NCI-H69 (cell line): ENCODE data around the gene MCM3AP.
"Not testable (repeated sequence)": the region's sequence is repeated elsewhere in the genome, so short reads cannot be mapped to it uniquely, and the experiment has no call there.

ENCODE experiments used
- DNase-seq: peaks from one replicate; lab custom pipeline; 2025; lab: John Stamatoyannopoulos, UW

Gene MCM3AP

DNA sequence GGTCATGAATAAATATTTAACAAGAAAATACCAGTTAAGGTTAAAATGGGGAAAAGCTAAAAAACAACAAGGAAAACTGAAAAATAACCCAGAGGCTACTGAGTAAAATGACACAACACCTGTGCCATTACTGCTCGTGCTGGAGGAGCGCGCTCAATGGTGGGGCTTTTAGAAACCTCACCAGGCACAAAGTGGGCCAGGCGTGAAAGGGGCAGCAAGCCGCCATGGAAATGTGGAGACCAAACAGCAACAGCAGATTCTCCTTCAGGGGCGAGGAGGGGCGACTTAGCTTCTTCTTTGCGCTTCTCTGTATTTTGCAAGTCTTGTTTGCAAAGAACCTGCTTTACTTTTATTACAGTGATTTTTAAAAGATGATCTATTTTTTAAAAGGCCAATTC is 82.2 kb downstream of the MCM3AP start:
- no peak for DNase-seq

DNA sequence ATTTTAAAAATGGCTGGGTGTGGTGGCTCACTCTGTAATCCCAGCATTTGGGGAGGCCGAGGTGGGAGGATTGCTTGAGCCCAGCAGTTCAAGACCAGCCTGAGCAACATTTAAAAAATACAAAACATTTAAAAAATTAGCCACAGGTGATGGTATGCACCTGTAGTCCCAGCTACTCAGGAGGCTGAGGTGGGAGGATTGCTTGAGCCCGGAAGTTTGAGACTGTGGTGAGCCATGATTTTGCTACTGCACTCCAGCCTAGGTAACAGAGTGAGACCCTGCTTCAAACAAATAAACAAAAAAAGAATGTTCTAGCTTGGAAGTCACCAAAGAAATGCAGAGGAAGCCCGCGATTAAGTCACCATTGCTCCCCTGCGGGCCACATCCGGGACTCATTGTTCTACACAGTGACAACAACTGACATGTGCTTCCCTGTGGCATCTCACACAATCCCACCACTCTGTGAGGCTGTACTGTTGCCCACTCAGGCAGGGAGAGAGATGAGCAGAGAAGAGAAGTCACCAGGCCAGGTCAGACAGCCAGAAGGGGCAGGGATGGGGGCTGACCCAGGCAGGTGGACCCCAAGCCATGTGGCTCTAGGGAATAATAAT is 82.7 kb downstream of the MCM3AP start:
- DNase-seq = no peak

DNA sequence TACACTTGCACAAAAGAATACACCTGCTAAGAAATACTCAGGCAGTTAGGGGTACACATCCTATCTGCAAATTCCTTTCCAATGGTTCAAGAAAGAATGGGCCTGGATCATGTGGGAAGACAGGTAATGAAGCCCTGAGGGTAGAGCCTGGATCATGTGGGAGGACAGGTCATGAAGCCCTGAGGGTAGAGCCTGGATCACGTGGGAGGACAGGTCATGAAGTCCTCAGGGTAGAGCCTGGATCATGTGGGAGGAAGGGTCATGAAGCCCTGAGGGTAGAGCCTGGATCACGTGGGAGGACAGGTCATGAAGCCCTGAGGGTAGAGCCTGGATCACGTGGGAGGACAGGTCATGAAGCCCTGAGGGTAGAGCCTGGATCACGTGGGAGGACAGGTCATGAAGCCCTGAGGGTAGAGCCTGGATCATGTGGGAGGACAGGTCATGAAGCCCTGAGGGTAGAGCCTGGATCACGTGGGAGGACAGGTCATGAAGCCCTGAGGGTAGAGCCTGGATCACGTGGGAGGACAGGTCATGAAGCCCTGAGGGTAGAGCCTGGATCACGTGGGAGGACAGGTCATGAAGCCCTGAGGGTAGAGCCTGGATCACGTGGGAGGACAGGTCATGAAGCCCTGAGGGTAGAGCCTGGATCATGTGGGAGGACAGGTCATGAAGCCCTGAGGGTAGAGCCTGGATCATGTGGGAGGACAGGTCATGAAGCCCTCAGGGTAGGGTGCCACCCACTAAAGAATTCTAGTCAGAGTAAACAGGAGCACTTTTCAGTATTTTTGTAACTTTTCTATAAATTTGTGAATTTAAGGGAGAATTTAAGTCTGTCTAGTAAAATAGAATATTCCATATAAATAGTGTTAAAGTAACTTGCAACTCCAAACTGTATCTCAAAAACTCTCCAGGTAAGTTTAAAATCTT is 84.3 kb downstream of the MCM3AP start:
- not testable (repeated sequence) for DNase-seq

DNA sequence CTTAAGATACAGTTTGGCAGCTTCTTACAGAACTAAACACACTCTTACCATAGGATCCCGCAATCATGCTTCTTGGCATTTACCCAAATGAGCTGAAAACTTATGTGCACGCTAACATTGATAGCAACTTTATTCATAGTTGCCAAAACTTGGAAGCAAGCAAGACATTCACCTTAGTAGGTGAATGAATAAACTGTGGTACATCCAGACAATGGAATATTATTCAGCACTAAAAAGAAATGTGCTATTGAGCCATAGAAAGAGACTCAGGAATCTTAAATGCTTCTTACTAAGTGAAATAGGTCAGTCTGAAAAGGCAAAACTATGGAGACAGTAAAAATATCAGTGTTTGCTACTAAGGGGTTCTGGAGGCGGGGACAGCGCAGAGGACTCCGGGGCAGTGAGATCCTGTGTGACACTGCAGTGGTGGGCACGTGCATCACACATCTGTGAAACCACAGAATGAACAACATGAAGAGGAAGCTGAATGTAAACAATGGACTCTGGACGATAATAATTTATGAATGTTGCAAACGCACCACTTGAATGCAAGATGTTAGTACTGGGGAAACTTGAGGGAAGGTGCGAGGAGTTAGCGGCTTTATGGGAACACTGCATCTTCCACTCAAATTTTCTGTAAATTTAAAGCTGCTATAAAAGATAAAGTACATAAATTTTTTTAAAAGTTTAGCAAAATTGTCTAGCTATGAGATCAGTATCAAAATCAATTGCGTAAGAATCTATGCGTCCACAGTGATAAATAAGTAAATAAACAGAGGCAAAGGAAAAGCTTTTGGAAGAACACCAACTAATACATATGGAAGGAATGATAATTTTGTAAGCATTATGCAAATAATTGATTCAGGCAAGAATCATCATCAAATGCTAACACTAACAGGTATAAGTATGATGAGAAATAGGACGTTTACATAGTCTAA is 85.7 kb downstream of the MCM3AP start:
- no peak for DNase-seq

DNA sequence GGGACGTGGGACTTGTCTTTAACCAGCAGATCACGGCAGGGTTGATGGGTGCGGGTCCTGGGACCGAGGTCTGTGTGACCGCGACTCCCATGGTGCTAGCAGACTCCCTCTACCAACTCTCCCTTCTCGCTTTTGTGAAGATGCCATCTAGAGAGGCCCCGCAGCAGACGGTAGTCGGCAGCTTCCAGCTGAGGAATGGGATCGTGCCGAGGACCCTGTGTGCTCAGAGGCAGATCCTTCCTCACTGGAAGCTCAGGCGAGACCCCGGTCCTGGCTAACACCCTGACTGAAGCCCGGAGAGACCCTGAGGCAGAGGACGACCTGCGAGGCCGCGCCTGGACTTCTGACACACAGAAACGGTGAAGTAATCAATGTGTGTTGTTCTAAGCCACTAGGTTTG is 88.7 kb downstream of the MCM3AP start:
- DNase-seq = no peak

DNA sequence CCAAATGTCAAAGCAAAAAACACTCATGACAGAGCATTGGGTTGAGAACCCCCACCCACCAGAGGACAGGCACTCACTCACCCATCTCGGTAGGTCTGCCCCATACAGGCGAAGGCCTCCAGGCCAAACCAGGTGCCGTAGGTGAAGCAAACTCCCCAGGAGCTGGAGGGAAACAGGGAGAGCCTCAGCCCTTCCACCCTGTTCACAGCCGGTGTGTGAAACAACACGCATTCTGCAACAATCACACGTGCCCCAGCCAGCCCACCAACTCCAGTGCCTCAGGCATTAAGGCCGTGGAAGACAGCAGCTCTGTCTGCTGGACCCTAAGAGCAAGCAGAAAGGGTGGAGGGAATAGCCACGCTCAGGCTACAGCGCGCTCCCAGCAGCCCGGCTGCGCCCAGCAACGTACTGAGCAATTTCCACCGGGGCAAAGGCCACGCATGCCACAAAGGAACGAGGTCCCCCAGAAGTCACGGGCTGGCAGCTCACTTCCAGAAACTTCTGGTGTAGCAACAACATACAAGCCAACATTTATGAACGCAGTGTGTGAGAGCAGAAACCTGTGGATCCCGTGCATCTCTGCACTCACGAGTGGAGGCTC is 89.7 kb downstream of the MCM3AP start:
- no peak for DNase-seq

DNA sequence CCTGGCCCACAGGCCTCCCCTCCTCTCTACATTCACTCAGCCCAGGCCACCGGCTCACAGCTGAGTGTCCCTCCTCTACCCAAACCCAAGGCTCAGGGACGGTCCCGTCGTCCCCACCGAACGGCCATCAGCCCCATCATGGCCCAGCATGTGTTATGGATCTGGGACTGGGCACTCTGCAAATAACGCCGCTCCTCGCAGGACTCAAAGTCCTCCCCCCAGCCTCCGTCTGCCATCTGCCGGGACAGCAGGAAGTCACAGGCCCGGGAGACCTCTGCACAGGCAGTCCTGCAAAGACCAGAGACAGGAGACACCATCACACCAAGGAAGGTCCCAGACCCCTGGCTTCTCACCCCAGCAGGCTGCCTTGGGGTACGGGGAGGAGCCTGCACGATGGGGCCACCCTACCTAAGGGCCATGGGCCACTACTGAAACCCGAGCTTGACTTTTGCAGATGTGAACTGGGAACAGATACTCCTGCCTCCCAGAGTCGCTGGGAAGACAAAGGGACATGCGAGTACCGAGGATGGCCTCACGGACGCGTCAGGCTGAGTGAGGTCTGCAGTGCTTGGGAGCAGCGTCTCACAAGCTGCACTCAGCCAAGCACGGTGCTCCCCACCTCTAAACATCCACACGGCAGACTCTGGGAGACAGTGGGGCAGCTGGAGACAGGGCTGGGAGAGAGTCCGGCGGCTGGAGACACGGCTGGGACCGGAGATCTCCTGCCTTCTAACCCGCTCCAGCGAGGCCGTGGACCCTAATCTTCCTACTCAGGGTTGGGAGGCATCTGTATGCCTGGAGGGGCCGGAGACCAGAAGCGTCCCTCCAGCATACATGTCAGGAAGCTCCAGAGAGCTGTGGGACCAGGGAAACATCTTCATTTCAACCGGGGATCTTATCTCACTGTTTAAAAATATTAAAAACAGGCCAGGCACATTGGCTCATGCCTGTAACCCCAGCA is 90.8 kb downstream of the MCM3AP start:
- DNase-seq = no peak

DNA sequence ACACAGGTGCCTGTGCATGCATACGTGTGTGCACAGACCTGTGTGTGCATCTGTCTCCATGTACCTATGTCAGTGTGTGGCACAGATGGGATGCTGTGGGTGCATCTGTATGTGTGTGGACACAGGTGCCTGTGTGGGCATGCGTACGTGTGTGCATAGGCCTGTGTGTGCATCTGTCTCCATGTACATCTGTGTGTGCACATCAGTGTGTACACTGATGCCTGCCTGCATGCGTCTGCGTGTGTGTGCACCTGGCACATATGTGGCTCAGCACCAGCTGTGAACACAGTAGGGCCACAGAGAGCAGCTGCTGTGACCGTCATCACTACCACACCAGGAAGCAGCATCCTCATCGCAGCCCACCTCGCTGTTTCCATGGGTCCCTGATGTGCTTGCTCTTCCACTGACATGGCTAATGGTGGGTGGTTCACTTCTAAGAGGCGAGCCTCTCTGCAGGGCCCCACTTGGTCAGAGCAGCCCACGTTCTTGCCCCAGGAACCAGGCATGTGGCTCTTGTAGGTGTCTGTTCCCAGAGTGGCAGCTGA is 91.5 kb downstream of the MCM3AP start:
- DNase-seq = no peak

DNA sequence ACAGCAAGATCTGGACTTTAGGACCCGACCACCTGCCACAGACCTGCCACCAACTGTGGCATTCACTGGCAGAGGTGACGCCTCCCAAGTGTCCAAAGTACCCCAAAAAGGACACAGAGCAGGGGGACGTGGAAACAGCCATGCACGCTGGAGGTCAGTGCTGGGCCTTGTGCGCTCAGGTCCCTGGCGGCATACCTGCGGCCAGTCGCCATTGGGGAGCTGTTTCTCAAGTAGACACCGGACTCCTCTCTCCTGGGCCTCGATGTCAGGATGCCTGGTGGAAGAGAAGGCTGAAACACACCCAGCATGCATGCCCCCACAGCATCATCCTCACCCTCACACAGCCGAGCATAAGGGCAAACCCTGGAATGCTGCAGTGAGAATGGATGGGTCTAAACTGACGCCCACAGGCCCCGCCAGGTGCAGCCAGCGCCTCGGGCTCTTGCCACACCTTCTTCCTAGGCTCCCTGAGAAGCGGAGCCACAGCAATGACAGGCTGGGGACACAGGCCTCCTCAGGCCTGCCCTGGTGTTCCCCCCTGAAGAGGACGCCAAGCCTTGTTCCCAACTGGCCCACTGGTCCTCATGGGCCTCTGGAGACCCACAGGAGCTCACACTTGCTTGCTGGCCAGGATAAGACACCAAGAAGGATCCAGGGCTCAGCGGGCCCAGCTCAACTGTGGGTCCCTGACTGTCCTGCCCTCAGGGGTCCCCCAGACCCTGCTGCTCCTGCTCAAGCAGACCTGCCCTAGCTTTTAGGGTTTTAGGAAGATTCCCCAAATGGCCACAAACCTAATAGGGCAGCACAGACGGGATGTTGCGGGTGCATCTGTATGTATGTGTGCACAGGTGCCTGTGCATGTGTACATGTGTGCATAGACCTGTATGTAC is 93.5 kb downstream of the MCM3AP start:
- DNase-seq = no peak

DNA sequence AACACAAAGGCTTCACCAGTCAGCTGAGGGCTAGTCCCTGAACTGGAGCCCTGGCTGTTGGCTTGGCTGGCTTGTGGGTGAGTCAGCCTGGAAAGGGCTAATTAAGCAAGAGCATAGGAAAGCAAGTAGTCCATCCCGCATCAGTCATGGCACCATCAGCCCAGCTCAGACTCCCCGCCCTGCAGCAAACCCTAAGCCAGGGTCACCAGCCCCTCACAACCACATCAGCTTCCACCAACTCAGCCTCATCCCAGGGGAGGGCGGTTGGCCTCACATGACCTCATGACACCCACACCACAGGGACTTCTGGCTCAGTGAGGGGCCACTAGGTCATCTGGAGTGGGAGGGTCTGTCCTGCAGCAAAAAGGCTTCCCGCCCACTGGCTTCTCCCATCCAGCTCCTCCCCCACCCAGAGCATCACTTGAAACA is 94.1 kb downstream of the MCM3AP start:
- DNase-seq = no peak

DNA sequence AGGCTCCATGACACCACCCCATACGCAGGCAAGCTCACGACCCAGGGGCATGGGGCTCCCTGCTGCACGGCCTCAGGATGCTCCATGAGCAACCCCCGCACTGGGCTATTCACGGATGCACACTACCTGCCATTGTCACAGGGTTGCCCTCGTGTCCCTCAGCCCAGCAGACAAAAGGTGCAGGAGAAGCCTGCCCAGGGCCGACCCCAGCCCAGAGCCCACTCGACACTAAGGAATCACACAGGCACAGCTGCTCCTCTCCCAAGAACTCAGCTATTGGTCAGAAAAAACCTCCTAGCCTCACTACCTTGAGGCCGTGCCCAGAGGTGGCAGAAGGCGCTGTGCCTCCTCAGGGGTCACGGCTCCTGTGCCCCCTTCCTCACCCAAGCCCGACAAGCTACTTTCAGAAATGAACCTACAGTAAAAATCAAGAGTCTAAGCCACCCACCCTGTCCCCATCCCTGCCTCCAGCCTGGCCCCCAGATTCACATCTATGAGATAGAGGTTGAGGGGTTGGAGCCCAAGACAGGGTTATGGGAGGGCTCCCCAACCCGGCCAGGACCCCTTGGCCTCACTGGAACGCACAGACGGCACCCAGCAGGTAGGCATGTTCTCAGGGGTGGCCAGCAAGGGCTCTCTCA is 94.8 kb downstream of the MCM3AP start:
- no peak for DNase-seq

DNA sequence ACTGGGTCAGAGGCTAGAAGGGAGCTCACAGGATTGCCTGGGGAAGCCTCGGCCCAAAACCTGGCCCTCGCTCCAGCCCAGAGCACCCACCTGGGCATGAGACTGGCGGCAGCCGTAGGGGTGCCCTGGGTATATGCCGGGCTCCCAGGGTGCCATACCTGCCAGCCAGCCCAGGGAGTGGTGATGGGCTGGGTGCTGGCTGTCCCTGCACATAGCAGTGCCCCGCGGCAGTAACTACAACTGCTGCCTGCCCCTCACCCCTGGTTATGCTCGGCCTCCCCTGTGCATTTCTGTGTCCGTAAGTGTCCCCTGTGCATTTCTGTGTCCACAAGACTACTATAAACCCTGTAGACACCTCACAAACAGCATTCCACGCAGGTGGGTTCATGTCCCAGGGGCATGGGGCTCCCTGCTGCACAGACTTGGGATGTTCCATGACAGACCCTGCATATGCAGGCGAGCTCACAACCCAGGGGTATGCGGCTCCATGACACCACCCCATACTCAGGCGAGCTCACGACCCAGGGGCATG is 95.4 kb downstream of the MCM3AP start:
- no peak for DNase-seq

DNA sequence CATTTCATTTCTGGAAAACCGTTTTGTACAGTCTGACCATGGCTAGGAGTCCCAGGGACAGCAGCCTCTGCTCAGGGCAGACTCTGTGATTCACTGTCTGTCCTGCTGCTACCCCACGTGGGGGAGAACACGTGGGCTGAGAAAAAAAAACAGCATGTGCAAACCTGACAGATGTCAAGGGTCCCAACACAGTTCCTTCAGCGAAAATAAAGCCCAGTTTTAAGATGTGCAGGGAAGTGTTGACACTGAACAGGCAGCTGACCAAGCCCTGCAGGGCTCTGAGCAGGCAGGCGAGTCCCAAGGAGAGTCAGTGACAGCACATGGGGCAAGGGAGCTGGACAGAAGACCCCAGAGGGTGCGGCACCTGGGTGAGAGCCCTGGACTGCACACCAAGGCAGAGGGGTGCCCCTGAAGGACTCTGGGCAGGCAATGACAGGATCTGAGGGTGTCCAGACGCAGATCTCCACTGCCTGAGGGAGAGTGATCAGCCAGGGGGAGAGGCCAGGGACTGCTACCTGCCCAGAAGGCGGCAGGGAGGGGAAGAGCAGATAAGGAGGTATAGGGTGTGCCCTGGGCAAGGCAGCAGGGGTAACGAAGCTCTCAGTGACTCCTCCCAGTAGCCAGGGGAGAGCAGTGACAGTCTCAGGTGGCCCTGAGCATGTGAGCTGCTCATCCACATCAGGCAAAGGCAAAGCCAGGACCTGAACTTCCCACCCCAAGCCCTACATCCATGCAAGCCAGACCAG is 96.0 kb downstream of the MCM3AP start:
- no peak for DNase-seq

DNA sequence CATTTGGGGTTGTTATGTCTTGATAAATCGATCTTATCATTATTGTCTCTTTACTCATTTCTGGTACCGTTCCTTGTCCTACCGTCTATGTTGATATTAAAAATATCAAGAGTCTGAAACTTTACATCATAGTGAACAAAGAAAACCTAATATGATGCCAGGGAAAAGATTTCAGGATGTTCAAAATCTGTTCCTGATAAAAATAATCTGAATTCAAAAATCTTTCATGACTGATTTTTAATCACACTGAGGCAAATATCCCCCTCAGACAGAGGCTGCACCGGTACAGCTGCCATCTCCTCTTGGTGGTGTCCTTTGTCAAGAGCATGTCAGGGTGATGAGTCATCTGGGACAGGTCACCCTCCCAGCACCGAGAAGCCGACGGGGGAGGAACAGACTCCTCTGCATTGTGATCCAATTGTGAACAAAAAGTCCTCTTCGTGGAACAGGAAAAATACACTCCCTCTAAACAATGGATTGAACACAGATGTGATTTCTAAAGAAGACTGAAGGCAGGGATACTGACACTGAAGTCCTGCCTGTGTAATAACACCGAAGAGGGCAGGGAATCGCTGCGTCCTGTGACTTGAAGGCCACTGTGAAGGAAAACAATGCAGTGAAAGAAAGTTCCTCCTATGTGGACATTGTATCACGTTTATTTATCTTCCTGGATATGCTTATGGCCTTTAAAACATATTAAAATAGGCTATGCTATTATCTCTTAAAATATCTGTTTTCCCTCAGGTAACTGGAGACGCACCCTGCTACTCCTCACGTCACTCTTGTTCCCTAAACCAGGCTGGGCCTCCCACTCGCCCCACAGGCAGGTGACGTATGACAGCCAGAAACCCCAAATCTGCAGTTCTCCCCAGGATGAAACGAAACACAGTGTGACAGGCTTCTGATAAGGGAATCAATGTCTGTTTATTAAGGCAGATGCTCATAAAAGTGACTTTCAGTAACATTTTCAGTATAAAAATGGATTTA is 96.9 kb downstream of the MCM3AP start:
- no peak for DNase-seq

DNA sequence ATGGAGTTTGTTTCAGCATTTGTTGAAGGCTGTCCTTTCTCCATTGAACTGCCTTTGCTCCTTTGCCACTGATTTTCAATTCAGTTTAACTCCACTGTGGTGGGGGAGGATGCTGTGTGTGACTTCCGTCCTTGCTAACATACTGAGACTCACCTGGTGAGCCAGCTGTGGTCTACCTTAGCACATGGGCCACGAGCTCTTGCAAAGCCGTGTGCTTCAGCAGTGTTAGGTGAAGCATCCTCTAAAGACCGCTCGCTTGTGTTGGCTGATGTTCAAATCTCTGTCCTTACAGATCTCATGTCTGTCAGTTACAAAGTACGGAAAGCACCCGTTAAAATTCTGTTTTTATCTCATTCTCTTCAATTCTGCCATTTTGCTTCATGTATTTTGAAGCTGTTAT is 97.6 kb downstream of the MCM3AP start:
- DNase-seq = no peak

DNA sequence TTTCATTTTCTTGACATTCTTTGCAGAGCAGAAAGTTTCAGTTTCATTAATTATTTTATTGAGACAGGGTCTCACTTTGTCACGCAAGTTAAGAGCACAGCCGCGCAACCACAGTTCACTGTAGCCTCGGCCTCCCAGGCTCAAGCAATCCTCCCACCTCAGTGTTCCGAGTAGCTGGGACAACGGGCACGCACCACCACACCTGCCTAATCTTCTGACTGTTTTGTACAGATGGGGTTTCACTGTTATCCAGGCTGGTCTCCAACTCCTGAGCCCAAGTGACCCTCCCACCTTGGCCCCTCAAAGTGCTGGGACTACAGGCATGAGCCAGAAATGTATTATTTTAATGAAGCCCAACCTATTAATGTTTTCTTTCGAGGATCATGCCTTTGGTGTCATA is 98.2 kb downstream of the MCM3AP start:
- no peak for DNase-seq

DNA sequence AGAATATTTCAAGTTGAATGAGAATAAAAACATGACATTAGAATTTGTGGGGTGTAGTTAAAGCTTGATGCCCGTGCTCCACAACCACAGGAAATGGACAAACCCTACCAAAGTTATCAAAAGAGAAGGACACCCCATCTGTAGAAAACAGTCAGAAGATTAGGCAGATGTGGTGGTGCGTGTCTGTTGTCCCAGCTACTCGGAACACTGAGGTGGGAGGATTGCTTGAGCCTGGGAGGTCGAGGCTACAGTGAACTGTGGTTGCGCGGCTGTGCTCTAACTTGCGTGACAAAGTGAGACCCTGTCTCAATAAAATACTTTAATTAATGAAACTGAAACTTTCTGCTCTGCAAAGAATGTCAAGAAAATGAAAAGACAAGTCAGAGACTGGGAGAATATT is 99.7 kb downstream of the MCM3AP start:
- DNase-seq = no peak
